ACHN (cell line): Measurements from ENCODE around the gene AAMP.

Experiments used
- DNase-seq: peaks from one replicate; pipeline ENCODE4 v3.0.0-alpha.2; 2015
- in situ Hi-C: cut with HindIII; loops from 2 replicates; pipeline ENCODE4 v1.10.0; 2017; ENCODE audit warnings: low sequenced_read_pairs, low pct_ligation_motif_present, low pct_unique_long_range_greater_than_20kb

AAMP gene

GRCh38 chr2:218263817-218264641 lies 5.9 kb downstream of the AAMP start:
- DNase-seq, result no peak
- in situ Hi-C loops, result no loop called here

DNA sequence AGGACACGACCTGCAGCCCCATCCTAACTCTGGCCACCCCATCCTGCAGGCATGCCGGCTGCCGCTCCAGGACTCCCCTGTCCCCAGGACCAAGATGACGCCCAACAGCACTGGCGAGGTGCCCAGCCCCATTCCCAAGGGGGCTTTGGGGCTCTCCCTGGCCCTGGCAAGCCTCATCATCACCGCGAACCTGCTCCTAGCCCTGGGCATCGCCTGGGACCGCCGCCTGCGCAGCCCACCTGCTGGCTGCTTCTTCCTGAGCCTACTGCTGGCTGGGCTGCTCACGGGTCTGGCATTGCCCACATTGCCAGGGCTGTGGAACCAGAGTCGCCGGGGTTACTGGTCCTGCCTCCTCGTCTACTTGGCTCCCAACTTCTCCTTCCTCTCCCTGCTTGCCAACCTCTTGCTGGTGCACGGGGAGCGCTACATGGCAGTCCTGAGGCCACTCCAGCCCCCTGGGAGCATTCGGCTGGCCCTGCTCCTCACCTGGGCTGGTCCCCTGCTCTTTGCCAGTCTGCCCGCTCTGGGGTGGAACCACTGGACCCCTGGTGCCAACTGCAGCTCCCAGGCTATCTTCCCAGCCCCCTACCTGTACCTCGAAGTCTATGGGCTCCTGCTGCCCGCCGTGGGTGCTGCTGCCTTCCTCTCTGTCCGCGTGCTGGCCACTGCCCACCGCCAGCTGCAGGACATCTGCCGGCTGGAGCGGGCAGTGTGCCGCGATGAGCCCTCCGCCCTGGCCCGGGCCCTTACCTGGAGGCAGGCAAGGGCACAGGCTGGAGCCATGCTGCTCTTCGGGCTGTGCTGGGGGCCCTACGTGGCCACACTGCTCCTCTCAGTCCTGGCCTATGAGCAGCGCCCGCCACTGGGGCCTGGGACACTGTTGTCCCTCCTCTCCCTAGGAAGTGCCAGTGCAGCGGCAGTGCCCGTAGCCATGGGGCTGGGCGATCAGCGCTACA lies 7.0 kb downstream of the AAMP start:
- in situ Hi-C loops, result no loop called here
- DNase-seq, result no peak

DNA sequence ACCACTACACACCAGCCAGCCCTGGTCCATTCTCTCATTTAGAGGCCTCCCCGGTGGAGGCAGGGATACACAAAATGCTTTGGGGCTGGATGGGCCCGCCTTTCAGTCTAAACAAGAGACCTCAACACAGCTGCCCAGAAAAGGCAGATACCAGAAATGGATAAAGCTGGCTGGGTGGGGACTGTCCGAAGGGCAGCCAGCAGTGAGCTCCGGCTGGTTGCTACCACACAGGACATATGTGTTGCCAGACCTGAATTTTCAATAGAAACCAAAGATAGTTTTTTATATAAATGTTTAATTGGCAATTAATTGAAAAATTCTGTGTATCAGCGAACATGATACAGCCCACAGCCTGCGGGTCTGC lies 7.7 kb downstream of the AAMP start:
- in situ Hi-C loops, result no loop called here
- DNase-seq, result no peak

GRCh38 chr2:218261423-218262236 lies 8.3 kb downstream of the AAMP start:
- in situ Hi-C loops, result no loop called here
- DNase-seq, result no peak

- in situ Hi-C loops, result no loop called here
- DNase-seq, result peak; percentile 17
Measured at GRCh38 chr2:218260742-218261422, 9.1 kb downstream of the AAMP start, which contains the start of gene GPBAR1. Gene GPBAR1 (plus strand): TSS chr2:218261015. CDS start chr2:218262725, 1,710 bp downstream.

- DNase-seq, result no peak
- in situ Hi-C loops, result no loop called here
Measured at GRCh38 chr2:218260166-218260565, 9.8 kb downstream of the AAMP start.

- in situ Hi-C loops, result no loop called here
- DNase-seq, result no peak
Measured at GRCh38 chr2:218259099-218259961, 10.6 kb downstream of the AAMP start.

DNA sequence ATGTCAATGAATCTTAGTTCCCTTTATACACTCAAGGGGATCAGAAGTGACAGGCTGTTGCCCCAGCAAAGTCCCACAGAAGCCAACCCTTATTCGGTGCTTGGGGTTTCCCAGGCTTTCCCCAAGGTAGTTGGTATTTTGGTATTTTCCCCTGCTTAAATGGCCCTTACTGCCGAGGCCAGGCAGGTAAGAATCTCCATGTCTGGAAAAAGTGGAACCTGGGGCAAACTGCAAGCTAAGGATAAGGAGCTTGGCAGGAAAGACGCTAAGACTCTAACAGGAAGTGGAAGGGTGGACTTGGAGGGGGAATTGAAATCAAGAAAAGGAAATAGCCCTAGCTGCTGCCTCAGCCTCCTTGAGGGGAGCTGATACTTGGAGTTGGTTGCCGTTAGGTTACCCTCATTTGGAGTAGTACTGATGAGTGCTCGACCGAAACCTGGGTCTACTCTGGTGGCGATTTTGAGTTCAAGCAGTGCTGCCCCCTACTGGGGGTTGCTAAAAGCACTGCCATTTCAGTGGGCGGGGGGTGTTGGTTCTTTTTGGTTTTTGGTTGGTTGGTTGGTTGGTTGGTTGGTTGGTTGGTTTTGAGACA lies 12.5 kb downstream of the AAMP start:
- in situ Hi-C loops, result no loop called here
- peak; percentile 41 for DNase-seq

- in situ Hi-C loops, result no loop called here
Measured at GRCh38 chr2:218256612-218257350, 13.2 kb downstream of the AAMP start.

GRCh38 chr2:218255446-218255845 lies 14.5 kb downstream of the AAMP start:
- peak; percentile 34 for DNase-seq
- in situ Hi-C loops, result no loop called here

More at GRCh38 chr2:218256612-218257350, 13.2 kb downstream of the AAMP start:
- DNase-seq, result no peak

GRCh38 chr2:218253232-218253625 lies 16.7 kb downstream of the AAMP start:
- in situ Hi-C loops, result no loop called here
- DNase-seq, result no peak

GRCh38 chr2:218252509-218253231 lies 17.3 kb downstream of the AAMP start:
- DNase-seq, result no peak
- in situ Hi-C loops, result no loop called here

DNA sequence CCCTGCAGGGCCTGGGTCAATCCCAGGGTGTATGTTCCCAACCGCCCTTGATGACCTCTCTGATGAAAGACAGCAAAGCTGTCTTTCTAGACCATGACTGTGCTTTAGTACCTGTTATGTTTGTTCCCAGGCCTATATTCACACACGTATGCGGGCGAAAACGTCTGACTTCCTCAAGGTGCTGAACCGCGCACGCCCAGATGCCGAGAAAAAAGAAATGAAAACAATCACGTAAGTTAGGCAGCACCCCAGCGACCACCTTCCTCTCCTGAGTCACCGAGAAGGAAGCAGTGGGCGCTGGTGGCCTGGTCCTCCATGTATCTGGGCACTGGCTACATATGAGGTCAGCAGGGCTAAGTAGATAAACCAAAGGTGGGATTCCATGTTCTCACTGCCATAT lies 20.2 kb downstream of the AAMP start:
- in situ Hi-C loops, result no loop called here
- DNase-seq, result no peak

GRCh38 chr2:218245214-218245613 lies 24.7 kb downstream of the AAMP start:
- DNase-seq, result no peak
- in situ Hi-C loops, result no loop called here

GRCh38 chr2:218244665-218245064 lies 25.3 kb downstream of the AAMP start:
- in situ Hi-C loops, result no loop called here
- DNase-seq, result no peak

DNA sequence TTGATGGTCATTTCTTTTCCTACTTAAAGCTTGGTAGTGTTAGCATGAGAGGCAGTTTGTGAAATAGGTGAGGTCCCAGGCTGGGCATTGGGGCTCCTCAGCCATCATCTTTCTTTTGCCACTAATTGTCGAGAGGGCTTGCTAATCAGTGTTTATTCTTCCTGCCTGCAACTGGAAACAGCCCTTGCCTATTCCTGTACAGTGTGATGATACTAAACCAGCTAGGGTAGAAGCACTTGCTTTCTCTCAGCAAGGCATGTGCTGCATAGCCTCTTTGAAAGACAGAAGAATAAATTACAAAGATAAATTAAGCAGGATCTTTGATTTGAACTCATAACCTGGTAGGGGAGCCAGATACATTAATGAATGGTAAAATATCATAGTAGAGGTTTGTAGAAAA lies 25.7 kb downstream of the AAMP start:
- in situ Hi-C loops, result no loop called here
- DNase-seq, result no peak
